Measurements from ENCODE around the gene AKAP10. TPM values are rescaled to one million over a fixed set of nuclear protein-coding genes. Genes with fewer than 3 reads are reported as not detected.

The AKAP10 gene
- total RNA-seq, 1 experiment from 2014 or later = 36.8 TPM

DNA sequence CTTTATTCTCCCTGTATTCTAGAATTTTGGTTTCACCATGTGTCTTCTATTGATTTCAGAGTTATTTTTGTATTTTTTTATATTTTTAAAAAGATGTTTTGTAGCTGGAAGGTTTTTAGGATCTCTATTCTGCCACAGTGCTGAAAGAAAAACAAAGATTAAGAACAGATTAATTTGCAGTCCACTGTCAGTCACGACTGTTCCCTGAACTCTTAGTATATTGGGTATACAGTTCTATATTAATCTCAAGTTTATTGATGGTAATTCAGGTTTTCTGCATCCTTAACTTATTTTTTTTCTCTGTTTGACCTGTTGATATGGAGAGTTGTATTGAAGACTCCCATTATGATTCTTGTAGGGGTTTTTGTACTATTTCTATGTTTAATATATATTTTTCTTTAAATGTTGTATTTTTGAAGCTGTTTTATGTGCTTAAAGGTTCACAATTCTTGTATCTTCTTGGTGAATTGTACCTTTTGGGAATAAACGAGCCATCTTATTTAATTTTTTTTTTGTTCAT, 34.4 kb upstream of the AKAP10 start:
- intact Hi-C loops (cut with micrococcal nuclease; ENCODE audit: unreplicated experiment) = no loop called here
- Histone ChIP-seq H3K27ac (ENCODE audit: low read depth, low read length, poor library complexity, severe bottlenecking) (no peak overlapping the region), H3K36me3 (ENCODE audit: insufficient read depth, low read length, poor library complexity, severe bottlenecking) (no peaks in the 10 kb centered on the region), H3K27me3 (replicated peaks; ENCODE audit: insufficient read depth, low read depth, low read length, poor library complexity) (peaks cover 46% of the 10 kb centered on the region), H3K4me1 (ENCODE audit: insufficient read depth, low read length, poor library complexity, severe bottlenecking) (peaks cover 5% of the 10 kb centered on the region), H3K9me3 (ENCODE audit: low read depth, low read length, poor library complexity, severe bottlenecking) (no peaks in the 10 kb centered on the region), H3K4me3 (ENCODE audit: low read depth, low read length, poor library complexity, severe bottlenecking) (no peak overlapping the region)
- BruUV-seq (replicated peaks) = no TSS peak
- POLR2A ChIA-PET (ENCODE audit: low non-redundant PET) = interaction anchor here (0.6 kb wide), 1 partner anchor 19 kb away, joined by 3 read pairs; no protein-coding TSS in a partner anchor
- CTCF ChIA-PET = no interaction called here
- no peak for DNase-seq (ENCODE audit: low spot score)
- TF ChIP-seq, protein P1, sequence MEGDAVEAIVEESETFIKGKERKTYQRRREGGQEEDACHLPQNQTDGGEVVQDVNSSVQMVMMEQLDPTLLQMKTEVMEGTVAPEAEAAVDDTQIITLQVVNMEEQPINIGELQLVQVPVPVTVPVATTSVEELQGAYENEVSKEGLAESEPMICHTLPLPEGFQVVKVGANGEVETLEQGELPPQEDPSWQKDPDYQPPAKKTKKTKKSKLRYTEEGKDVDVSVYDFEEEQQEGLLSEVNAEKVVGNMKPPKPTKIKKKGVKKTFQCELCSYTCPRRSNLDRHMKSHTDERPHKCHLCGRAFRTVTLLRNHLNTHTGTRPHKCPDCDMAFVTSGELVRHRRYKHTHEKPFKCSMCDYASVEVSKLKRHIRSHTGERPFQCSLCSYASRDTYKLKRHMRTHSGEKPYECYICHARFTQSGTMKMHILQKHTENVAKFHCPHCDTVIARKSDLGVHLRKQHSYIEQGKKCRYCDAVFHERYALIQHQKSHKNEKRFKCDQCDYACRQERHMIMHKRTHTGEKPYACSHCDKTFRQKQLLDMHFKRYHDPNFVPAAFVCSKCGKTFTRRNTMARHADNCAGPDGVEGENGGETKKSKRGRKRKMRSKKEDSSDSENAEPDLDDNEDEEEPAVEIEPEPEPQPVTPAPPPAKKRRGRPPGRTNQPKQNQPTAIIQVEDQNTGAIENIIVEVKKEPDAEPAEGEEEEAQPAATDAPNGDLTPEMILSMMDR (conservative IDR thresholded peaks at IDR 0.05; ENCODE audit: low read depth, low read length) = no peak
- no peak for TF ChIP-seq EZH2 (IDR thresholded peaks at IDR 0.05; ENCODE audit: borderline replicate concordance, low read depth, low read length, poor library complexity, severe bottlenecking)

DNA sequence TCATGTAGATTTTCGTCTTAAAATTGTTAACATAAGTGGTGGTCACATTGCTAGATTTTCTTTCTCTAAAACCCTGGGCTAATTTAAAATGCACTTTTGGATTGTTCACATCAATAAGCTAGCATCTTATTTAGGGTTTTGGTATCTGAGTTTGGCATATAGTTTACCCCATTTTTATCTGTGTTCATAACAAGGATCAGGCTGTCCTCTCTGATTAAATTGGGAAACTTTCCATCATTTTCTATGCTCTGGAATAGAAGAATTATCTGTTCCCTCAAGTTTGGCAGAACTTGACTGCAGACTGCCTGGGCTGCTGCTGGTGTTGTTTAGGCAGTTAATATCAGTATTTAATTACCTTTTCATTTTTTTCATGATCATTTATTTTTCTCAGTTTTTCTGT, 33.3 kb upstream of the AKAP10 start:
- no peaks in the 10 kb centered on the region for H3K36me3 ChIP-seq (ENCODE audit: insufficient read depth, low read length, poor library complexity, severe bottlenecking)
- peaks cover 57% of the 10 kb centered on the region for H3K27me3 ChIP-seq (replicated peaks; ENCODE audit: insufficient read depth, low read depth, low read length, poor library complexity)
- no TSS peak for BruUV-seq (replicated peaks)
- intact Hi-C loops (cut with micrococcal nuclease; ENCODE audit: unreplicated experiment) = no loop called here
- no peaks in the 10 kb centered on the region for H3K9me3 ChIP-seq (ENCODE audit: low read depth, low read length, poor library complexity, severe bottlenecking)
- TF ChIP-seq EZH2 (IDR thresholded peaks at IDR 0.05; ENCODE audit: borderline replicate concordance, low read depth, low read length, poor library complexity, severe bottlenecking) = no peak
- TF ChIP-seq, protein P1 (conservative IDR thresholded peaks at IDR 0.05; ENCODE audit: low read depth, low read length) = no peak
- ChIA-PET CTCF (interaction anchor here (2.9 kb wide), 1 partner anchor 18 kb away, joined by 22 read pairs; no protein-coding TSS in a partner anchor), POLR2A (ENCODE audit: low non-redundant PET) (no interaction called here)
- H3K27ac ChIP-seq (ENCODE audit: low read depth, low read length, poor library complexity, severe bottlenecking) = no peak overlapping the region
- DNase-seq (ENCODE audit: low spot score) = no peak
- no peak overlapping the region for H3K4me3 ChIP-seq (ENCODE audit: low read depth, low read length, poor library complexity, severe bottlenecking)
- peaks cover 5% of the 10 kb centered on the region for H3K4me1 ChIP-seq (ENCODE audit: insufficient read depth, low read length, poor library complexity, severe bottlenecking)

DNA sequence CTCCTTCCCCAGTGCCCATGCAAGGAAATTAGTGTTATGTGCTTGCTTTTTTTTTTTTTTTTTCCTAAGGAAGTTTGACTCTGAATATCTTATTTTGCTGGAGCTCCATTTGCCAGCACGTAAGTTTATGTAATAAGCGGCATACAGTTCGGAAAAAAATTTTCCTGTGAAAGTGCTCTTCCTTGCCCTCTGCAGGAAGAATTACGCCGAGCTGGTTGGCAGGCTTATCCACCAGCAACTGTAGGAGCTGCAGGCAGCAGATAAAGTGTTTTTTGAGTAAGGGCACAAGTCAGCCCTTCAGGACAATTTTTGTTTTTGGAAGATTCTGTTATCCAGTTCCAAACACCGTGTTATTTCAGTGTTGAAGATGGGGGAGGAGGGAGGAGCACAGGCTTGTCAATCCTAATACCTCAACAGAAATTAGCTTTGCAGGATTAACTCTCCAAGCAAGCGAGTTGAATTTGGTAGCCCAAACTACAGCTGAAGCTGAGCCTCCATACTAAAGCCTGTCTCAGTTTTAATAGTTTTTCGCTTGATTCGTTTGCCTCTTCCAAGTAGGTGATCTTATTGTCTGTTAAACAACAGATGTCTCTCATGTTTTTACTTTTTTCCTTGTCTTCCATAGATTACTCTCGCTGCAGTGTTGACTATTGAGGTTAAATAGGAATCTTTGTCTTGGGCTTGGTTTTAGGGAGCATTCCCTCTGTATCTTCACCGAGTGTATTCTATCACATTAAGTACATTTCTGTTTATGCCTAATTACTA, 32.7 kb upstream of the AKAP10 start:
- H3K36me3 ChIP-seq (ENCODE audit: insufficient read depth, low read length, poor library complexity, severe bottlenecking) = no peaks in the 10 kb centered on the region
- peaks cover 5% of the 10 kb centered on the region for H3K4me1 ChIP-seq (ENCODE audit: insufficient read depth, low read length, poor library complexity, severe bottlenecking)
- CTCF ChIA-PET = interaction anchor here (0.7 to 2.9 kb wide), 3 partner anchors 17 to 767 kb away, joined by 3 to 22 read pairs (median 10); no protein-coding TSS in a partner anchor
- peak overlapping the region; percentile 52 for H3K4me3 ChIP-seq (ENCODE audit: low read depth, low read length, poor library complexity, severe bottlenecking)
- TF ChIP-seq EZH2 (IDR thresholded peaks at IDR 0.05; ENCODE audit: borderline replicate concordance, low read depth, low read length, poor library complexity, severe bottlenecking) = no peak
- TF ChIP-seq, protein P1 (conservative IDR thresholded peaks at IDR 0.05; ENCODE audit: low read depth, low read length) = peak; percentile 61
- intact Hi-C loops (cut with micrococcal nuclease; ENCODE audit: unreplicated experiment) = no loop called here
- peak; percentile 71 for DNase-seq (ENCODE audit: low spot score)
- no peaks in the 10 kb centered on the region for H3K9me3 ChIP-seq (ENCODE audit: low read depth, low read length, poor library complexity, severe bottlenecking)
- H3K27ac ChIP-seq (ENCODE audit: low read depth, low read length, poor library complexity, severe bottlenecking) = no peak overlapping the region
- BruUV-seq (replicated peaks) = no TSS peak
- peaks cover 61% of the 10 kb centered on the region for H3K27me3 ChIP-seq (replicated peaks; ENCODE audit: insufficient read depth, low read depth, low read length, poor library complexity)
- POLR2A ChIA-PET (ENCODE audit: low non-redundant PET) = interaction anchor here (0.5 to 0.6 kb wide), 2 partner anchors 145 to 308 kb away, joined by 3 to 5 read pairs; no protein-coding TSS in a partner anchor
